Myocyte (in vitro differentiated cells): ENCODE measurements around the gene TXNRD3. TPM values are rescaled to one million over a fixed set of nuclear protein-coding genes. Genes with fewer than 3 reads are reported as not detected.
A peak's percentile ranks its signal among the peaks of the same experiment; 100 is the strongest.
"Not testable (repeated sequence)": the region's sequence is repeated elsewhere in the genome, so short reads cannot be mapped to it uniquely, and the experiment has no call there.

Experiments
- DNase-seq: peaks from one replicate; pipeline ENCODE4 v3.0.0-alpha.2; 2012; ENCODE audit warnings: low read depth
- total RNA-seq: library from RNA; depleted of rRNA; stranded (reverse); fragments of >200 nt; gene quantifications from 2 replicates; pipeline ENCODE4 v1.2.3, GENCODE V29; 2014

TXNRD3 gene
- total RNA-seq, 1 donor from 2014 or later: 9.8 TPM

DNA sequence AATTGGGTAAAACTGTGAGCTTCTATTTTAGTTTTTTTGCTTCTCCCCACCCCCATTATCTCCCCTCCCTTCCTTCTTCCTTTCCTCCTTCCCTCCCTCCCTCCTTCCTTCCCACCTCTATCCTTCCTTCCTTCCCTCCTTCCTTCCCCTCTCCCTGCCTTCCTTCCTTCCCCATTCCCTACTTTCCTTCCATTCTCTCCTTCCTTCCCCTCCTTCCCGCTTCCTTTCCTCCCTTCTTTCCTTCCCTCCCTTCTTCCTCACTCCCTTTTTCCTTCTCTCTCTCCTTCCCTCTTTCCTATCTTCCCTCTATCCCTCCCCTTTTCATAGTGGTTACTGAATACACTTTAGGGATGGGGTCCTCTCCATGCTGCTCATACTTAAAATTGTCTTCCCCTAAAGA, 55.8 kb downstream of the TXNRD3 start:
- no peak for DNase-seq

DNA sequence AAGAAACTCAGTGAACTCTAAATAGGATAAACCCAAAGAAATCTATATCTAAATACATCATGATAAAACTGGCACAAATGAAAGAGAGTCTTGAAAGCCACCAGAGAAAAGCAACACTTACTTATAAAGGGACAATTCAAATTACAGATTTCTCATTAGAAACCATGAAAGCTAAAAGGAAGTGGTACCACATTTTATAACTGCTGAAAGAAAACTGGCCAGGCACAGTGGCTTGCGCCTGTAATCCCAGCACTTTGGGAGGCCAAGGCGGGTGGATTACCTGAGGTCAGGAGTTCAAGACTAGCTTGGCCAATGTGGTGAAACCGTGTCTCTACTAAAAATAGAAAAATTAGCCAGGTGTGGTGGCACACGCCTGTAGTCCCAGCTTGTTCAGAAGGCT, 59.4 kb downstream of the TXNRD3 start:
- not testable (repeated sequence) for DNase-seq

GRCh38 chr3:126591515-126591914, 63.4 kb downstream of the TXNRD3 start:
- DNase-seq: not testable (repeated sequence)

GRCh38 chr3:126582311-126582710, 72.6 kb downstream of the TXNRD3 start:
- peak; percentile 9 for DNase-seq

- no peak for DNase-seq
These were observed 73.4 kb downstream of the TXNRD3 start for GRCh38 chr3:126581569-126581968.

- no peak for DNase-seq
These were observed 74.2 kb downstream of the TXNRD3 start for GRCh38 chr3:126580746-126581145.

DNA sequence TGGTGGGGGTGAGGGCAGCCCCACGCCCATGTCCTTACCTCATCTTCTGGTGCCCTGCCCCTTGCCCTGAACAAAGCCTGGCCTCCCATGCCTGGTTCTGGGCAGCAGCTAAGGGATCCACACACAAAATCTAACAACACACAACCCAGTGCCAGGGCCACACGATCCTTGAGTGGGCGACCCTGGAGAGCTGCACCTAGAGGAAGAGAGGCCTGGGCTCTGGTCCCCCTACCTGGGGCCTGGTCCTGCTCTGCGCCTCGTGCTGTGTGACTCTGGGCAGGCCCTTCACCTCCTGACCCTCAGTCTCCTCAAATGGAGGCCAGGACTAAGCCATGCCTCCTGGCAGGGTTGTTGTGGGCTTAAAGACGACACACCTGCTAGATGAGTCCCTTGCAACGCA, 76.2 kb downstream of the TXNRD3 start:
- DNase-seq: no peak

DNA sequence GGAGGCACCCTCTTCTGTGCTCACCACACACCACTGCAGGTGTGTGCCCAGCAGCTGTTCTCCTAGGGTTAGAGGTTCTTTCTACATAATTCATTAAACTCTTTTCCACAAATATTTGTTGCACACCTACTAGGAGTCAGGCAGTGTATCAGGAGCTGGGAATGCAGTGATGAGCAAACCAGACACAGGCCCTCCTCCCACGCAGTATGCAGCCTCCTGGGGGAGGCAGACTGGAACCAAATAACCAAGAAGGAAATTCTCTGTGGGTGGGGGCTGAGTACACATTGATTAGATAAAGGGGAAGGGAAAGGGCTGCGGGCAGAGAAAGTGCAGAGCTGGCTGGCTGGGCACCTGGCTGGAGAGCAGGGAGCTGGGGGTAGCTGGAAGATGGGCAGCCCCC, 77.7 kb downstream of the TXNRD3 start:
- DNase-seq: no peak

DNA sequence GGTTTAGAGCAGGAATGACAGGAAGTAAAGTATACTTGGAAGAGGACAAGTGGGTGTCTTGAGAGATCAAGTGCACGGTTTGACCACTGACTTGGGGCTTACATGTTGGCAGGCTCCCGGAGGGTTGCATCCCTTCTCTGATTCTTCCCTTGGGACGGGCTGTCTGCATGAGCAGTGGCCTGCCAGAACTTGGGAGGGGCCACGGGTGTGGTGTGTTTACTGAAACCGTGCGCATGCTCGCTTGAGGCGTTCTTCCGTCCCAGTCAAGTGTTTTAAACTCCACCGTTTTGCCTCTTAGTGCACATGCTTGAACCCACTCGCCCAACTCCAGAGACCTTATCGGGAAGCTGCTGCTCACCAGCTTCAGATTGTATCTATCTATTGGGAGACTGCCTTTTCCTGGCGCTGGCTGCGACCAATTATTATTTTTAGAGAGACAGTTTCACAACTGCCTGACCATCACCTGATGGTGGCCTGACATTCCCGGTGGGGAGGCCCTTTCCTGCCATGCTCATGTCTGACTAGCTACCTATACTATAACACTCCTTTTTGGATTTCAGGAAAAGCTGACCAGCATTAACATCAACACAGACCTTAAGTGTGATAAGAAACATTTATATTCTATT, 81.3 kb downstream of the TXNRD3 start:
- DNase-seq: no peak

GRCh38 chr3:126571078-126571477, 83.8 kb downstream of the TXNRD3 start:
- DNase-seq: peak; percentile 20

DNA sequence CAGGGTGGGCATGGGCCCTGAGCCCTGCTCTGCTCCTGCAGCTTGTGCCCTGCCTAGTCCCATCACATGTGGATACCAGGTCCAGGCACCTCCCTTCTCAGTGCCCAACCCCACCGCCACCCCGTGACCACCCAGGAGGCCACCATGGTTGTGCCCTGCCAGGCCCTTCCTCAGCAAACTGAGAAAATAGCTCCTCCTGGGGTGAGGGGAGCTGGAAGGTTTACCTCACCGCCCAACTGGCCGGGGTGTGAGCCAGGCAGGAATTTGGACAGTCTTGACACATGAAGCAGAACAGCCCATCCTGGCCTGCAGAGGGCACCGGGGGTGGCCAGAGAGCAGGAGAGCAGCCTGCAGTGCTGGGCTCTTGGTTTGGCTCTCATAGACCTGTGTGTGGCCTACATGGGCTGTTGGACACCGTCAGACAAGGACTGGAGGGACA, 84.8 kb downstream of the TXNRD3 start:
- no peak for DNase-seq

DNA sequence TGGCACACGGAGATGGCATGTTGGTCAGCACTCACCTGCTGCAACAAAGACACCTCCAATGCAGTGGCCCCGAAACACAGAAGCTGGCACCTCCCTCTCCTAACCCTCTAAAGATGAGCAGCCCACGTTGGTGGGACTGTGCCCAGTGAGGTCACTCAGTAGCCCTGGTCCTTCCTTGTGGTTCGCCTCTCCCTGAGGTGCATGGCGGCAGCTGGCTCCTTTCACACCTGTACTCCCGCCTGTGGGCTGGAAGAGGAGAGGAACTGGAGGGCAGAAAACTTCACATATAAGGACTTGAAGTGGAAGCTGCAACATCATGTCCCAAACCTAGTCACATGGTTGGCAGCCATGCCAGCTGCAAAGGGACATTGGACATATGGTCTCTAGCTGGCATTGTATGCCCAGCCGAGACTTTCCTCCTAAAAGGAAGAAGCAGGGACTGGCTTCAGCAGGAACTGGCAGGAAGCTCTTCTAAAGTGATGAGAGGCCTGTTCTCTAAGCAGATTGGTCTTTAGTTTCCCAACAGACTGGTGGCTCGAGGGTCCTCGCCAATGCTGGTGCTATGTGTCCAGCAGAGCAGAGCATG, 85.4 kb downstream of the TXNRD3 start:
- DNase-seq: no peak

DNA sequence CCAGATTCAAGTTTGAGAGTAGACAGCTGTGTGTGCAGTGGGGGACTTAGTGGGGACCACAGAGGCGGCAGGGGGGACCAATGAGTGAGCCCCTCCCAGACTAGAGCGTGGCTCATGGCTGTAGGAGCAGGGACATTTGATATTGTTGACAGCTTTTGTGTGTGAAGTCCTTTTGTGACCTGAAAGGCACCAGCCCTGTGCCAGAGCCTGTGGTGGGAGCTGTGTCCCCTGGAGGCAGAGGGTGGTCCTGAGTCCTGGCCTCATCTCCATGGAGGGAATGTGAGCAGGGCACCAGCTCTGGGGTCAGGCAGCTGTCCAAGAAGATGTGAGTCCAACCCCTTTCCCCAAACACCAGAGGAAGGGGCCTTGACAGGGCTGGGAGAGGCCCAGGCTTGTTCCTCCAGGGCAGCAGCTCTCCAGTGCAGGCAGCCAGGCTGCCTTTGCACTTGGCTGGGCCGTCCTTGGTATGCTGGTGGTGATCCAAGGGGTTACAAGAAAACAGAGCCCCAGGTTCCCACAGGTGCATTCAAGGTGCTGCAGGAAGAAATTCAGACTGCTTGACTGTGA, 86.1 kb downstream of the TXNRD3 start:
- DNase-seq: no peak

GRCh38 chr3:126567696-126568438, 87.1 kb downstream of the TXNRD3 start:
- DNase-seq: peak; percentile 66

DNA sequence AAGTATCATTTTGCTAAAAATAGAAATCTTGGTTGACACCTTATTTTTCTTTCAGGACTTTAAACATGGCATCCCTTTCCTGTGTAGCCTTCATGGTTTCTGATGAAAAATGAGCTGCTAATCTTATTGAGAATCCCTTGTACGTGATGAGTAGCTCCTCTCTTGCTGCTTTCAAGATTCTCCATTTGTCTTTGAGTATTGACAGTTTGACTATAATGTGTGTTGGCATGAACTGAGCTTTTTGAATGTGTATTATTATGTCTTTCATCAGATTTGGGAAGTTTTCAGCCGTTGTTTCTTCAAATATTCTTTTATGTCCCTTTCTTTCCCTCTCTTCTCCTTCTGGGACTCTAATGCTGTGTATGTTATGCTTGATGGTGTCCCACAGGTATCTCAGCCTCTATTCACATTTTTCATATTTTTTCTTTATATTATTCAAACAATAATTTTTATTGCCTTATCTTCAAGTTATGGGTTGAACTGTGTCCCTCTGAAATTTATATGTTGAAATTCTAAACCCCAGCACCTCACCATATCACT, 92.1 kb downstream of the TXNRD3 start:
- no peak for DNase-seq

- DNase-seq: peak; percentile 10
These were observed 96.4 kb downstream of the TXNRD3 start, which contains the start of gene C3orf22 for GRCh38 chr3:126558336-126559071. TSS of gene C3orf22 (minus strand) at chr3:126558932. CDS start at chr3:126553390, 5,542 bp downstream.

DNA sequence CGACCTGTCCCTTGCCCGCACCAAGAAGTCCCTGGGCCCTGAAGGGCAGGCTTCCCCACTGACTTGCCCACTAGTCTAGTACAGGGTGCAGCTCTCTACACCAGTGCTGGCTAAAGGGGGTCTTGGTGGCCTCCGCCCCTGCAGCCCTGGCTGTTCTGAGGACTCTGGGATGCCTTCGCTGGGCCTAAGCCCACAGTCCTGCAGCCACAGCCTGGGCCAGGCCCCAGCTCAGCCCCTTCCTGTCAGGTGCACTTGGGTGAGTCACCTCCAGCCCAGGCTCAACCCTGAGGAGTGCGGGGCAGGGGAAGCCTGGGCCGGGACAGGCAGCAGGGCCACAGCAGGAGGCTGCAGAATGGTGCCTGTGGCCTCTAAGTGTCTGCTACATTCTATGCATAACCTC, 97.2 kb downstream of the TXNRD3 start:
- DNase-seq: peak; percentile 32

GRCh38 chr3:126557415-126557745, 97.5 kb downstream of the TXNRD3 start:
- DNase-seq: no peak
